Calu3 (cell line): ENCODE data around the gene RPRML. TPM values are rescaled to one million over a fixed set of nuclear protein-coding genes. Genes with fewer than 3 reads are reported as not detected.

Experiments used
- BruUV-seq: library from RNA; stranded (reverse); fragments of 400-500 nt; replicated peaks from 2 replicates; lab custom pipeline; 2021; lab: Mats Ljungman, UMichigan
- CTCF ChIA-PET: fragments of 300-600 bp; sonication (Branson Sonifier 250); formaldehyde crosslinking; loops from one replicate; lab custom pipeline; 2022; ENCODE audit warnings: antibody characterized with exemption; lab: Charles Lee
- DNase-seq: peaks from one replicate; pipeline ENCODE4 v3.0.0; 2022
- H3K27ac Mint-ChIP-seq: one replicate; pipeline ENCODE4 v1.8.0; 2022; ENCODE audit warnings: mixed read lengths; ENCODE audit not compliant: unreplicated experiment
- H3K27me3 Mint-ChIP-seq: one replicate; pipeline ENCODE4 v1.8.0; 2022; ENCODE audit warnings: mixed read lengths; ENCODE audit not compliant: unreplicated experiment
- H3K36me3 Mint-ChIP-seq: one replicate; pipeline ENCODE4 v1.8.0; 2022; ENCODE audit warnings: mild to moderate bottlenecking, moderate library complexity, mixed read lengths; ENCODE audit not compliant: insufficient read depth, unreplicated experiment
- H3K4me1 Mint-ChIP-seq: one replicate; pipeline ENCODE4 v1.8.0; 2022; ENCODE audit warnings: mild to moderate bottlenecking, low read depth, mixed read lengths; ENCODE audit not compliant: unreplicated experiment
- H3K4me3 Mint-ChIP-seq: one replicate; pipeline ENCODE4 v1.8.0; 2022; ENCODE audit warnings: mild to moderate bottlenecking, low read depth, moderate library complexity, mixed read lengths; ENCODE audit not compliant: unreplicated experiment
- H3K9me3 Mint-ChIP-seq: one replicate; pipeline ENCODE4 v1.8.0; 2022; ENCODE audit warnings: low read depth, mixed read lengths; ENCODE audit not compliant: unreplicated experiment
- CTCF ChIP-seq: fragments of 200-600 bp; IDR thresholded peaks from one replicate; pipeline ENCODE4 v1.8.0; 2022; ENCODE audit warnings: antibody characterized with exemption; ENCODE audit not compliant: unreplicated experiment
- intact Hi-C: fragments of 100-400 bp; cut with micrococcal nuclease; formaldehyde crosslinking; loops from one replicate; pipeline ENCODE4 v1.10.0; 2022; ENCODE audit not compliant: unreplicated experiment
- total RNA-seq: library from RNA; stranded (reverse); gene quantifications from 2 replicates; pipeline ENCODE4 v1.2.3, GENCODE V29; 2022

The RPRML gene
- total RNA-seq, 1 experiment from 2014 or later, result not detected

- H3K27me3 Mint-ChIP-seq, result peaks cover 84% of the 10 kb centered on the region
- no peaks in the 10 kb centered on the region for H3K4me1 Mint-ChIP-seq
- no peaks in the 10 kb centered on the region for H3K9me3 Mint-ChIP-seq
- H3K4me3 Mint-ChIP-seq, result peak overlapping the region; percentile 61
- peak; percentile 27 for DNase-seq
- intact Hi-C loops, result no loop called here
- CTCF ChIA-PET, result interaction anchor here (0.6 to 2.4 kb wide), 3 partner anchors 36 to 831 kb away, joined by 3 to 6 read pairs (median 6); no protein-coding TSS in a partner anchor
- TF ChIP-seq CTCF, result no peak
- H3K36me3 Mint-ChIP-seq, result no peaks in the 10 kb centered on the region
- no peak overlapping the region for H3K27ac Mint-ChIP-seq
- BruUV-seq, result no TSS peak
Observed at GRCh38 chr17:46978489-46979146, 435 bp downstream of the RPRML start.

GRCh38 chr17:46977750-46978488 is 1.1 kb downstream of the RPRML start:
- TF ChIP-seq CTCF, result no peak
- H3K9me3 Mint-ChIP-seq, result no peaks in the 10 kb centered on the region
- intact Hi-C loops, result no loop called here
- DNase-seq, result no peak
- no peaks in the 10 kb centered on the region for H3K4me1 Mint-ChIP-seq
- peak overlapping the region; percentile 61 for H3K4me3 Mint-ChIP-seq
- CTCF ChIA-PET, result interaction anchor here (2.4 kb wide), 1 partner anchor 35 kb away, joined by 6 read pairs; no protein-coding TSS in a partner anchor
- BruUV-seq, result no TSS peak
- no peak overlapping the region for H3K27ac Mint-ChIP-seq
- H3K27me3 Mint-ChIP-seq, result peaks cover 81% of the 10 kb centered on the region
- H3K36me3 Mint-ChIP-seq, result no peaks in the 10 kb centered on the region

GRCh38 chr17:46977348-46977747 is 1.7 kb downstream of the RPRML start:
- DNase-seq, result peak; percentile 58
- Mint-ChIP-seq H3K4me3 (no peak overlapping the region), H3K27me3 (peaks cover 75% of the 10 kb centered on the region), H3K36me3 (no peaks in the 10 kb centered on the region), H3K9me3 (no peaks in the 10 kb centered on the region), H3K4me1 (no peaks in the 10 kb centered on the region), H3K27ac (no peak overlapping the region)
- CTCF ChIA-PET, result interaction anchor here (0.7 to 2.4 kb wide), 2 partner anchors 14 to 35 kb away, joined by 3 to 6 read pairs; no protein-coding TSS in a partner anchor
- no peak for TF ChIP-seq CTCF
- intact Hi-C loops, result no loop called here
- BruUV-seq, result no TSS peak

GRCh38 chr17:46976626-46977270 is 2.3 kb downstream of the RPRML start:
- Mint-ChIP-seq H3K9me3 (no peaks in the 10 kb centered on the region), H3K4me1 (no peaks in the 10 kb centered on the region), H3K27ac (no peak overlapping the region), H3K36me3 (no peaks in the 10 kb centered on the region), H3K27me3 (peaks cover 72% of the 10 kb centered on the region), H3K4me3 (no peak overlapping the region)
- peak; percentile 32 for DNase-seq
- BruUV-seq, result no TSS peak
- no peak for TF ChIP-seq CTCF
- CTCF ChIA-PET, result interaction anchor here (0.7 kb wide), 1 partner anchor 15 kb away, joined by 3 read pairs; no protein-coding TSS in a partner anchor
- intact Hi-C loops, result no loop called here
